ENCODE data around the gene FAM221B. TPM values are rescaled to one million over a fixed set of nuclear protein-coding genes. Genes with fewer than 3 reads are reported as not detected.

The FAM221B gene
- total and polyA plus RNA-seq, 9 donors, result 0.08 to 0.26 (median 0.20) TPM; not detected in 1

- DNase-seq, result peak; percentile 63
- H3K27me3 ChIP-seq (ENCODE audit: control insufficient read depth, insufficient read depth, low read length), result no peaks in the 10 kb centered on the region
- H3K4me3 ChIP-seq (ENCODE audit: low read length), result no peak overlapping the region
- H3K27ac ChIP-seq (ENCODE audit: low read length), result no peak overlapping the region
- peaks cover 10% of the 10 kb centered on the region for H3K4me1 ChIP-seq (ENCODE audit: control insufficient read depth, insufficient read depth, low read length)
- H3K9me3 ChIP-seq (replicated peaks; ENCODE audit: control insufficient read depth, low read depth, low read length), result no peaks in the 10 kb centered on the region
- no peaks in the 10 kb centered on the region for H3K36me3 ChIP-seq (ENCODE audit: control insufficient read depth, insufficient read depth, low read length)
- 0% methylated on average over 2 of the region's 7 CpGs for WGBS (ENCODE audit: insufficient coverage)
Measured at GRCh38 chr9:35774907-35775635, 53.5 kb downstream of the FAM221B start.

GRCh38 chr9:35771943-35772342, 56.6 kb downstream of the FAM221B start:
- Histone ChIP-seq H3K4me1 (ENCODE audit: control insufficient read depth, insufficient read depth, low read length) (peaks cover 10% of the 10 kb centered on the region), H3K4me3 (ENCODE audit: low read length) (no peak overlapping the region), H3K27ac (ENCODE audit: low read length) (no peak overlapping the region), H3K9me3 (replicated peaks; ENCODE audit: control insufficient read depth, low read depth, low read length) (no peaks in the 10 kb centered on the region), H3K36me3 (ENCODE audit: control insufficient read depth, insufficient read depth, low read length) (no peaks in the 10 kb centered on the region), H3K27me3 (ENCODE audit: control insufficient read depth, insufficient read depth, low read length) (no peaks in the 10 kb centered on the region)
- DNase-seq, result no peak
- WGBS (ENCODE audit: insufficient coverage), result 81% methylated on average over 3 of the region's 3 CpGs

- no CpG with 5 or more reads among the region's 1 CpG for WGBS (ENCODE audit: insufficient coverage)
- DNase-seq, result peak; percentile 50
- Histone ChIP-seq H3K27ac (ENCODE audit: low read length) (no peak overlapping the region), H3K4me3 (ENCODE audit: low read length) (no peak overlapping the region), H3K4me1 (ENCODE audit: control insufficient read depth, insufficient read depth, low read length) (peaks cover 10% of the 10 kb centered on the region), H3K27me3 (ENCODE audit: control insufficient read depth, insufficient read depth, low read length) (no peaks in the 10 kb centered on the region), H3K36me3 (ENCODE audit: control insufficient read depth, insufficient read depth, low read length) (no peaks in the 10 kb centered on the region), H3K9me3 (replicated peaks; ENCODE audit: control insufficient read depth, low read depth, low read length) (no peaks in the 10 kb centered on the region)
Measured at GRCh38 chr9:35771534-35771933, 57.0 kb downstream of the FAM221B start.

GRCh38 chr9:35771075-35771433, 57.5 kb downstream of the FAM221B start:
- H3K27me3 ChIP-seq (ENCODE audit: control insufficient read depth, insufficient read depth, low read length), result no peaks in the 10 kb centered on the region
- no peak for DNase-seq
- no peak overlapping the region for H3K4me3 ChIP-seq (ENCODE audit: low read length)
- no CpG with 5 or more reads among the region's 4 CpGs for WGBS (ENCODE audit: insufficient coverage)
- H3K9me3 ChIP-seq (replicated peaks; ENCODE audit: control insufficient read depth, low read depth, low read length), result no peaks in the 10 kb centered on the region
- peaks cover 10% of the 10 kb centered on the region for H3K4me1 ChIP-seq (ENCODE audit: control insufficient read depth, insufficient read depth, low read length)
- H3K36me3 ChIP-seq (ENCODE audit: control insufficient read depth, insufficient read depth, low read length), result no peaks in the 10 kb centered on the region
- H3K27ac ChIP-seq (ENCODE audit: low read length), result no peak overlapping the region

DNA sequence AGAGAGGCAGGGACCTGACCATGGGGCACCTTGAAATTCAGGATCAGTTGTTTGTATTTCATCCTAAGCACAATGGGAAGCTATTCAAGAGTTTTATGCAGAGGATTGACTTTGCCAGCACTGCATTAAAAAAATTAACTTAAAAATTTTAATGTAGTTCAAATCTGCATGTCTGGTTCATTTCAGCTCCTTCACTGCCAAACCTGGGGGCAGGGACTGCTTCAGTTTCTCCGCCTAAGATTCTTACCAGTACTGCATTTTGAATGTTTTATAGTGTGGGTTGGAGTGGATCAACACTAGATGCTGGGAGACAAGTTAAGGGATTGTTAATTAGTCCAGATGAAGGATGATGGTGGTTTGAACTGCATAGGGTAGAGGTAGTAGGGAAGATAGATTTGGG, 58.8 kb downstream of the FAM221B start:
- H3K9me3 ChIP-seq (replicated peaks; ENCODE audit: control insufficient read depth, low read depth, low read length), result no peaks in the 10 kb centered on the region
- WGBS (ENCODE audit: insufficient coverage), result no CpG with 5 or more reads among the region's 1 CpG
- no peak for DNase-seq
- peaks cover 7% of the 10 kb centered on the region for H3K4me1 ChIP-seq (ENCODE audit: control insufficient read depth, insufficient read depth, low read length)
- H3K27me3 ChIP-seq (ENCODE audit: control insufficient read depth, insufficient read depth, low read length), result no peaks in the 10 kb centered on the region
- H3K36me3 ChIP-seq (ENCODE audit: control insufficient read depth, insufficient read depth, low read length), result no peaks in the 10 kb centered on the region
- no peak overlapping the region for H3K4me3 ChIP-seq (ENCODE audit: low read length)
- no peak overlapping the region for H3K27ac ChIP-seq (ENCODE audit: low read length)

DNA sequence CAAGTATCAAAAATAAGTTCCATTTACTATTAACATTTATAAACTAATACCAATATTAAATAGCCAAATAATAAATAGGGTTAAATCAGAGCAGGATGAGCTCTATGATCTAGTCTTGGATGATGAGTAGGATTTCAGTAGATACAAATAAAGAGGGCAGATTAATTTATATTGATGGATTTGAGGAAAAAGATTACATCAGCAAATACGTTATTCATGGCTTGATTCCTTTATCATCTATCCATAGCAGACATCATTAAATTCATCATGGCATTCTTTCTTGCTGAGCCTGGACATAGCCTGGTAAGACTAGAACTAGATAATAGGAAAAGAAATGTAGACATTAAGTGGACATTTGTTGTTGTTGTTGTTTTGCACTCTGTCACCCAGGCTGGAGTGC, 61.1 kb downstream of the FAM221B start:
- Histone ChIP-seq H3K9me3 (replicated peaks; ENCODE audit: control insufficient read depth, low read depth, low read length) (no peaks in the 10 kb centered on the region), H3K27me3 (ENCODE audit: control insufficient read depth, insufficient read depth, low read length) (no peaks in the 10 kb centered on the region), H3K4me1 (ENCODE audit: control insufficient read depth, insufficient read depth, low read length) (peaks cover 7% of the 10 kb centered on the region), H3K4me3 (ENCODE audit: low read length) (no peak overlapping the region), H3K27ac (ENCODE audit: low read length) (no peak overlapping the region), H3K36me3 (ENCODE audit: control insufficient read depth, insufficient read depth, low read length) (no peaks in the 10 kb centered on the region)
- no CpG with 5 or more reads among the region's 1 CpG for WGBS (ENCODE audit: insufficient coverage)
- DNase-seq, result no peak

DNA sequence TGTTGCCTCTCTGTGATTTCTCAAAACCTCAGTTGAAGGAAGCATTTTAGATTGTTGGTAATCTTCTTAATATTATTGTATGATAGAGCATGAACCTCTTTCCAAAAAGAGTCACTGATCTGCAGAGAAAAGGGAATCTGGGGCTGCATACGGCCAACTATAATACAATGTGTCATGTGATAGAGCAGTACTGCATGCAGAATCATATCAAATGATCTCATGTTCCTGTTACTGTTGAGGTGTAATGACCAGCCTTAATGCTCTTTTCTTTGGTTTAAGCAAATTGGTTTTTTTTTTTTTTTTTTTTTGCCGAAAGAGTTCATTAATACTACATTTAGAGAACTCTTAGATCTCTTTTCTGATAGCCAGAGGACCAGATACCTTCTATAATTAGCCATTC, 61.5 kb downstream of the FAM221B start:
- no peaks in the 10 kb centered on the region for H3K27me3 ChIP-seq (ENCODE audit: control insufficient read depth, insufficient read depth, low read length)
- no peak overlapping the region for H3K4me3 ChIP-seq (ENCODE audit: low read length)
- no CpG with 5 or more reads among the region's 2 CpGs for WGBS (ENCODE audit: insufficient coverage)
- DNase-seq, result no peak
- H3K36me3 ChIP-seq (ENCODE audit: control insufficient read depth, insufficient read depth, low read length), result no peaks in the 10 kb centered on the region
- no peaks in the 10 kb centered on the region for H3K9me3 ChIP-seq (replicated peaks; ENCODE audit: control insufficient read depth, low read depth, low read length)
- no peak overlapping the region for H3K27ac ChIP-seq (ENCODE audit: low read length)
- peaks cover 7% of the 10 kb centered on the region for H3K4me1 ChIP-seq (ENCODE audit: control insufficient read depth, insufficient read depth, low read length)

Other genes with a start within 250 kb of the FAM221B start
- 12.8 TPM for gene TESK1, start 223.5 kb downstream of the FAM221B start, total RNA-seq
- 10 to 100 TPM; 29.2 to 47.3 (median 39.9) TPM for gene TESK1, start 223.5 kb downstream of the FAM221B start, polyA plus RNA-seq (ENCODE audit: insufficient read depth in 1 of 8, insufficient read length in 8 of 8, low replicate concordance in 1 of 8)
- gene CD72, start 210.3 kb downstream of the FAM221B start, total RNA-seq, result 1.6 TPM
- 1 to 10 TPM; 1.2 to 2.9 (median 1.8) TPM for gene CD72, start 210.3 kb downstream of the FAM221B start, polyA plus RNA-seq (ENCODE audit: insufficient read depth in 1 of 8, insufficient read length in 8 of 8, low replicate concordance in 1 of 8)
- gene SIT1, start 177.8 kb downstream of the FAM221B start, total RNA-seq, result 0.09 TPM
- gene SIT1, start 177.8 kb downstream of the FAM221B start, polyA plus RNA-seq (ENCODE audit: insufficient read depth in 1 of 8, insufficient read length in 8 of 8, low replicate concordance in 1 of 8), result 1 to 10 TPM in 1 of 8 donors, under 1 TPM in 4, not detected in 3; 0.09 to 1.7 (median 0.27) TPM
- gene RMRP, start 170.7 kb downstream of the FAM221B start, total RNA-seq, result 19,485 TPM
- not detected for gene RMRP, start 170.7 kb downstream of the FAM221B start, polyA plus RNA-seq (ENCODE audit: insufficient read depth in 1 of 8, insufficient read length in 8 of 8, low replicate concordance in 1 of 8)
- 14.4 TPM for gene CCDC107, start 170.4 kb downstream of the FAM221B start, total RNA-seq
- gene CCDC107, start 170.4 kb downstream of the FAM221B start, polyA plus RNA-seq (ENCODE audit: insufficient read depth in 1 of 8, insufficient read length in 8 of 8, low replicate concordance in 1 of 8), result 10 to 100 TPM; 16.0 to 23.6 (median 18.0) TPM
- 1.4 TPM for gene ARHGEF39, start 163.5 kb downstream of the FAM221B start, total RNA-seq
- gene ARHGEF39, start 163.5 kb downstream of the FAM221B start, polyA plus RNA-seq (ENCODE audit: insufficient read depth in 1 of 8, insufficient read length in 8 of 8, low replicate concordance in 1 of 8), result 1 to 10 TPM; 3.9 to 7.7 (median 5.6) TPM
- 0.49 TPM for gene CA9, start 154.8 kb downstream of the FAM221B start, total RNA-seq
- gene CA9, start 154.8 kb downstream of the FAM221B start, polyA plus RNA-seq (ENCODE audit: insufficient read depth in 1 of 8, insufficient read length in 8 of 8, low replicate concordance in 1 of 8), result 1 to 10 TPM in 2 of 8 donors, under 1 TPM in 6; 0.52 to 2.4 (median 0.71) TPM
- 5,909 TPM for gene TPM2, start 138.8 kb downstream of the FAM221B start, total RNA-seq
- gene TPM2, start 138.8 kb downstream of the FAM221B start, polyA plus RNA-seq (ENCODE audit: insufficient read depth in 1 of 8, insufficient read length in 8 of 8, low replicate concordance in 1 of 8), result 1,000 to 10,000 TPM; 4,794 to 8,701 (median 8,114) TPM
- 78.0 TPM for gene TLN1, start 96.5 kb downstream of the FAM221B start, total RNA-seq
- 100 to 1,000 TPM in 7 of 8 donors, 10 to 100 TPM in 1; 90.7 to 133 (median 118) TPM for gene TLN1, start 96.5 kb downstream of the FAM221B start, polyA plus RNA-seq (ENCODE audit: insufficient read depth in 1 of 8, insufficient read length in 8 of 8, low replicate concordance in 1 of 8)
- 27.0 TPM for gene CREB3, start 96.1 kb downstream of the FAM221B start, total RNA-seq
- 10 to 100 TPM; 23.5 to 30.7 (median 26.4) TPM for gene CREB3, start 96.1 kb downstream of the FAM221B start, polyA plus RNA-seq (ENCODE audit: insufficient read depth in 1 of 8, insufficient read length in 8 of 8, low replicate concordance in 1 of 8)
- gene GBA2, start 79.5 kb downstream of the FAM221B start, total RNA-seq, result 42.9 TPM
- gene GBA2, start 79.5 kb downstream of the FAM221B start, polyA plus RNA-seq (ENCODE audit: insufficient read depth in 1 of 8, insufficient read length in 8 of 8, low replicate concordance in 1 of 8), result 10 to 100 TPM; 44.7 to 82.5 (median 62.0) TPM
- gene RGP1, start 79.4 kb downstream of the FAM221B start, total RNA-seq, result 11.4 TPM
- 10 to 100 TPM; 15.5 to 23.6 (median 19.7) TPM for gene RGP1, start 79.4 kb downstream of the FAM221B start, polyA plus RNA-seq (ENCODE audit: insufficient read depth in 1 of 8, insufficient read length in 8 of 8, low replicate concordance in 1 of 8)
- 0.18 TPM for gene MSMP, start 74.5 kb downstream of the FAM221B start, total RNA-seq
- gene MSMP, start 74.5 kb downstream of the FAM221B start, polyA plus RNA-seq (ENCODE audit: insufficient read depth in 1 of 8, insufficient read length in 8 of 8, low replicate concordance in 1 of 8), result under 1 TPM in 2 of 8 donors, not detected in 6; 0.42 to 0.50 TPM
- gene NPR2, start 37.1 kb downstream of the FAM221B start, total RNA-seq, result 16.8 TPM
- gene NPR2, start 37.1 kb downstream of the FAM221B start, polyA plus RNA-seq (ENCODE audit: insufficient read depth in 1 of 8, insufficient read length in 8 of 8, low replicate concordance in 1 of 8), result 10 to 100 TPM; 21.6 to 37.3 (median 27.1) TPM
- 1.5 TPM for gene SPAG8, start 16.5 kb downstream of the FAM221B start, total RNA-seq
- gene SPAG8, start 16.5 kb downstream of the FAM221B start, polyA plus RNA-seq (ENCODE audit: insufficient read depth in 1 of 8, insufficient read length in 8 of 8, low replicate concordance in 1 of 8), result 1 to 10 TPM; 1.3 to 3.1 (median 2.1) TPM
- gene HINT2, start 13.7 kb downstream of the FAM221B start, total RNA-seq, result 33.6 TPM
- 10 to 100 TPM; 24.5 to 35.6 (median 30.0) TPM for gene HINT2, start 13.7 kb downstream of the FAM221B start, polyA plus RNA-seq (ENCODE audit: insufficient read depth in 1 of 8, insufficient read length in 8 of 8, low replicate concordance in 1 of 8)
- 5.1 TPM for gene TMEM8B, start 496 bp upstream of the FAM221B start, total RNA-seq
- gene TMEM8B, start 496 bp upstream of the FAM221B start, polyA plus RNA-seq (ENCODE audit: insufficient read depth in 1 of 8, insufficient read length in 8 of 8, low replicate concordance in 1 of 8), result 10 to 100 TPM; 12.8 to 22.3 (median 18.0) TPM
- not detected for gene OR13J1, start 41.7 kb upstream of the FAM221B start, total RNA-seq
- gene OR13J1, start 41.7 kb upstream of the FAM221B start, polyA plus RNA-seq (ENCODE audit: insufficient read depth in 1 of 8, insufficient read length in 8 of 8, low replicate concordance in 1 of 8), result under 1 TPM in 5 of 8 donors, not detected in 3; 0.07 to 0.29 (median 0.13) TPM
- 1.2 TPM for gene HRCT1, start 77.5 kb upstream of the FAM221B start, total RNA-seq
- gene HRCT1, start 77.5 kb upstream of the FAM221B start, polyA plus RNA-seq (ENCODE audit: insufficient read depth in 1 of 8, insufficient read length in 8 of 8, low replicate concordance in 1 of 8), result 1 to 10 TPM in 7 of 8 donors, under 1 TPM in 1; 0.82 to 1.9 (median 1.4) TPM
- gene SPAAR, start 80.8 kb upstream of the FAM221B start, total RNA-seq, result 0.89 TPM
- gene SPAAR, start 80.8 kb upstream of the FAM221B start, polyA plus RNA-seq (ENCODE audit: insufficient read depth in 1 of 8, insufficient read length in 8 of 8, low replicate concordance in 1 of 8), result 1 to 10 TPM; 1.4 to 2.3 (median 1.9) TPM
- gene OR2S2, start 129.4 kb upstream of the FAM221B start, total RNA-seq, result not detected
- gene OR2S2, start 129.4 kb upstream of the FAM221B start, polyA plus RNA-seq (ENCODE audit: insufficient read depth in 1 of 8, insufficient read length in 8 of 8, low replicate concordance in 1 of 8), result under 1 TPM in 1 of 8 donors, not detected in 7; 0.11 TPM
- 15.3 TPM for gene RECK, start 208.2 kb upstream of the FAM221B start, total RNA-seq
- 10 to 100 TPM; 18.9 to 45.7 (median 26.7) TPM for gene RECK, start 208.2 kb upstream of the FAM221B start, polyA plus RNA-seq (ENCODE audit: insufficient read depth in 1 of 8, insufficient read length in 8 of 8, low replicate concordance in 1 of 8)

Data from muscle of leg (tissue), 11 donors.